GDM1 (cell line): ENCODE measurements around the gene FBH1.
"Not testable (repeated sequence)": the region's sequence is repeated elsewhere in the genome, so short reads cannot be mapped to it uniquely, and the experiment has no call there.

Source experiments
- DNase-seq: peaks from one replicate; lab custom pipeline; 2025; lab: John Stamatoyannopoulos, UW

The FBH1 gene

GRCh38 chr10:5876181-5876768 is 13.8 kb upstream of the FBH1 start:
- DNase-seq: no peak

- not testable (repeated sequence) for DNase-seq
Measured at GRCh38 chr10:5877041-5877440, 13.0 kb upstream of the FBH1 start.

DNA sequence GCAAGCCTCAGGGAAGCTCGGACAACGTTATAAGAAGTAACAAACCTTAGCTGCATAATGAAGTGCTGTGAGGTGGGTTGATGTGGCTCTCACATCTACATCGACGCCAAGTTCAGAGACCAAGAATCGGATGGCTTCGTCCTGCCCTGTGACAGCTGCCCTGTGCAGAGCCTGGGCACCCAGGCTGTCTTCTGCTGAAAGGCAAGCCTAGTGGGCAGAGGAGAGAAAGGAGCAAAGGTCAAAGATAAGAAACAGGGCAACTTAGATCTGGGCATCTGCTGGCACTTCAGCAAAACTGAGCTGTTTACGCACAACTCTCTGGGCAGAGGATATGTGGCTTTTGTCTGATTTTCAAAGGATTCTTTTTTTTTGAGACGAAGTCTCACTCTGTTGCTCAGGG is 7.1 kb upstream of the FBH1 start:
- DNase-seq: no peak

- no peak for DNase-seq
Measured at GRCh38 chr10:5885619-5886018, 4.4 kb upstream of the FBH1 start.

DNA sequence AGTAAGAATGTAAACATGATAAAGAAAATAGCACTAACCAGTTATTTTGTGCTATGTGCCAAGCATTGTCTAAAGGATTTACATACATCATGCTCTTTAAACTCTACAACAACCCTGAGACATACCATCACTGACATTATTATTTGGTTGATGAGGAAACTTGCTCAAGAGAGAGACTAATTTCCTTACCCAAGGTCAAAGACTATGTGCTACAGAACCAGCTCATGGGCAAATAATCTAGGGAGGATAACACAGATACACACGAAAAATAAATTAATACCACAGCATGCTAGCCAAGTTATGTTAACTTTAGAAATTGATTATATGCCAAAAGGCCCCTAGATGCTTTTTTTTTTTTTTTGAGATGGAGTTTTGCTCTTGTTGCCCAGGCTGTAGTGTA is 3.0 kb upstream of the FBH1 start:
- no peak for DNase-seq

GRCh38 chr10:5887641-5888040 is 2.4 kb upstream of the FBH1 start:
- no peak for DNase-seq

DNA sequence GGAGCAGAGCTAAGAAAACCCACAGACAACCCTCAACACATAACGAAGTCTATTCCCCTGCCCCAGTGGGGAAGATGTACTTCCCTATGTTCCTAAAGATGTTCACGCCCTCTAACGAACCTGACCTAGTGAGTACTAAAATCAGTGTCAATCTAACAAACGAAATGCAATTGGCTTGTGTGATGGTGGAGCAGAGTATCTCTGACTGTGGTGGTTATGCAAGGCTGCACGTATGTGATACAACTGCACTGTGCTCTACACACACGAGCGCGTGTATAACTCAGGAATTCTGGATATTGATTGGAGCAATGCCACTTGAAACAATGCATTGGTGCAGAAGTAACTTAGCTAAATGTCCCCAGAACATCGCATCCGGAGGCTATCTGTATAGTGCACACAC is 1.7 kb upstream of the FBH1 start:
- DNase-seq: no peak

- DNase-seq: no peak
Measured at GRCh38 chr10:5888843-5889623, 1.0 kb upstream of the FBH1 start.

GRCh38 chr10:5890452-5890915 is 441 bp downstream of the FBH1 start:
- DNase-seq: no peak

DNA sequence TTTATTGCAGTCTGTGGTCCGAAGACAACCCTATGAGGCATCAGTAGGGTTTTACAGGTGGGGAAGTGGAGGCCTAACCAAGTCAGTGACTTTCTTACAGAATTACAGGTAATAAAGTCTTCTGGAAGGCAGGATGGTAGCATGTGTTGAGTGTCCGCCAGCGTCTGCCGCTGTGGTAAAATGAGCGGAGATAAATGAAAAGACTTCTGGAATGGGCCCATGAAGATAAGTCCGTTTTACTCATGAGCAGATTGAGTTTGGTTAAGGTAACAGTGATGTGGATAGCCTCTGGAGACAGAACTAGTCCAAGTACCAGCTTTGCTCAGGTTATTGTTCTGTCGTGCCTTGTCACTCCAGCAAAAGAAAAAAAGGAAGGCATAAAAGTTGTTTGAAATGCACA is 966 bp downstream of the FBH1 start:
- DNase-seq: no peak

DNA sequence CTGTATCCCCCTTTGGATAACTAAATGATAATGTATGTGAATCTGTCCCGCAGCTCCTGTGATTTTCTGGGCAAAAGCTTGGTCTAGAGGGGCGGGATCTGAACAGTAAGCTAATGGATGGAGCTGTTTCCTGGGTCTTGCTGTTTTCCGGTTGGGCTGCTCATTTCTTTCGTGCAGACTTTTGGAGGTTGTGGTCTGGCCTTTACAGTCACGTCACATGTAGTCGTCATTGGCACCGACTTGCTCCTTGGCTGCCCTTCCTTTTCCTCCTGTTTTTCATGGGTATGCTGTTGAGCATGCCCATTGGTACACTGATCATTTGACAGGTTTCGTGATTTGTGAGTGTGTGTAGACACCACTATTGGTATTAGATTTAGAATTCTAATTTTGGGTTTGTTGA is 2.0 kb downstream of the FBH1 start:
- no peak for DNase-seq

- no peak for DNase-seq
Measured at GRCh38 chr10:5893321-5893720, 3.3 kb downstream of the FBH1 start.

DNA sequence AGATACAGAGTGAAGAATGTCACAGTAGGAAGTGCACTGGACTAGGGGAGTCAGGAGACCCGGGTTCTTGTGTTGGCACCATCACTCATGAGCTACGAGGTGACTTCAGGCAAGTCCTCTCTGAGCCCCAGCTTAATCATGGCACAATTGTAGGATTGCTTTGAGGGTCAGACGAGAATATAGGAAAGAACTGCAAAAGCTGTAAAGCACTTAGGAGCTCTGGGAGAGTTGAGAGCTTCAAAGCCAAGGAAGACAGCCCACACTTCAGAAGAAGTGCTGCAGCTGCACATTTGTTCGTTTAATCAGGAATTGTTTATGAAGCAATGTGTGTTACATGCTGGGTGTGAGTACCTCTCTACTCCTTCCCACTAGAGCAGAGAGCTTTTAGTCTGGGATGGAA is 4.4 kb downstream of the FBH1 start:
- no peak for DNase-seq

DNA sequence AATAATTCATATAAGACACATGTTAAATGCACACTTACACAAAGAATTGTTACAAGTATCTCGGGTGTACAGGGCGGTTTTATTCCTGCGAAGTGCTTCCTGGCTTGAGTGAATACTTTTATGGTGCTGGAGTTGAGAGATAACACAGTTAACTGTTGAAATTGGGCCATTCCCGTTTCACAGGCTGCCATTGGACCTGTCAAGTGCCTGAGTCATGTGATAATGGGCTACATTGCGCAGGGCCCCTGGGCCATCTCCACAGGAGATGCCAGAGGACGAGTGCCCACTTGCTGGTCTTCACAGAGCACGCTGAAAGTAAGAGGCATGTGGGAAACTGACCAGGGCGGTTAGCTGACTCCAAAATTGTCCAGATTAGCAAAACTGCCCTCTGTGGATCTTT is 4.8 kb downstream of the FBH1 start:
- DNase-seq: no peak

- DNase-seq: no peak
Measured at GRCh38 chr10:5895365-5895764, 5.3 kb downstream of the FBH1 start.

GRCh38 chr10:5895804-5896203 is 5.8 kb downstream of the FBH1 start:
- DNase-seq: no peak

DNA sequence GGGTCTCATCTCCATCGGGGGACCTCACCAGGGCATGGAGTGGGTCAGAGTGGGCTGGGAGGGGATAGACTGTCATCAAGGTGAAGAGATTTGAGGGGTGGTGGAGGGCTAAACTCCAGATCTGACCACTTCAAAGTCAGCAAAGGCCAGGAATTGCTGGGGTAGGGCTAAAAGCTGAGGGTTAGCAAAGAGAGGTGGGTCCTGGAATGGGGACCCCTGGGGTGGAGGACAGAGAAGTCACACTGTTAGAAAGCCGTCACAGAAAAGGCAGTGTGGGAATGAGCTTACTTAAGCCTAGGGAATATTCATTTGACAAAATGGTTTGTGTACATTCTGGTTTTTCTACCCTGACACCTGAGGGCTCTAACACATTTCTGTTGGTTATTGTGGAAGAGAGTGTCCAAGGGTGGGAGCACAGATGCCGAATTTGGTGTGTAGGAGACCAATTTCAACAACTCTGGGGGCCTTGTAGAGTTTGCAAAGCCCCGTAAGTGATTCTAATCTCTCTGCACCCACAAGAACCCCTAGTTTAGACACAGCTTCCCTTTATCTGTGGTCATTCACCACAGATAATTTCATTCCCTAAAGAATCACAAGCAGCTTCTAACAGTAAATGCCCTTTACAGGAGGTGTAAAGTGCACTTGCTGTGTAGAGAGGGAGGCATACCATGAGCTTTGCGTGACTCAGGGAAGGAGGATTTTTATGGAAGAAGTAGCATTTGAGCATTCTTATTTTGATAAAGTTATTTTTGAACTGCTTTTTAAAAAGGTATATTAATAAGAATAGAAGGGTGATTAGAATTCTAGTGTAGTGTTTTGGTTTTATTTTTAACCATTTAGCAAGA is 6.4 kb downstream of the FBH1 start:
- DNase-seq: no peak

GRCh38 chr10:5897053-5897340 is 7.0 kb downstream of the FBH1 start:
- DNase-seq: no peak

- no peak for DNase-seq
Measured at GRCh38 chr10:5897504-5897903, 7.5 kb downstream of the FBH1 start.

GRCh38 chr10:5898163-5898562 is 8.1 kb downstream of the FBH1 start:
- DNase-seq: no peak

DNA sequence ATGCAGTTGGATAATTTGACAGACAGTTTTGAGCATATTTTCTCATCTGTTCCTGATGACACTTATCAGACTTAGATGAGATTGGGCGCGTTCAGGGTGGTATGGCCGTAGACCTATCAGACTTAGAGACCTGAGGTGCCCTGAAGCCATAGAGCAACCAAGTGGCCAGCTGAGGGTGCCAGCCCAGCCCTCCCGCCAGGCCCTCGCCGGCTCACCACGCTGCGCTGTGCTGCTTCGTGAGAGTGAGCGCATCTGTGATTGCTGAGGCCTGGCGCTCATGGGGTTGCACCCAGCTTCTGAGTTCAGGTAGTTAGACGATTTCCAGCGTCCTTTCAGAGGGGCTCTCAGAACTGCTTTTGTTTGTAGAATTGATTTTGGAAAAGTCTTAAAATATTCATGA is 10.2 kb downstream of the FBH1 start:
- no peak for DNase-seq

DNA sequence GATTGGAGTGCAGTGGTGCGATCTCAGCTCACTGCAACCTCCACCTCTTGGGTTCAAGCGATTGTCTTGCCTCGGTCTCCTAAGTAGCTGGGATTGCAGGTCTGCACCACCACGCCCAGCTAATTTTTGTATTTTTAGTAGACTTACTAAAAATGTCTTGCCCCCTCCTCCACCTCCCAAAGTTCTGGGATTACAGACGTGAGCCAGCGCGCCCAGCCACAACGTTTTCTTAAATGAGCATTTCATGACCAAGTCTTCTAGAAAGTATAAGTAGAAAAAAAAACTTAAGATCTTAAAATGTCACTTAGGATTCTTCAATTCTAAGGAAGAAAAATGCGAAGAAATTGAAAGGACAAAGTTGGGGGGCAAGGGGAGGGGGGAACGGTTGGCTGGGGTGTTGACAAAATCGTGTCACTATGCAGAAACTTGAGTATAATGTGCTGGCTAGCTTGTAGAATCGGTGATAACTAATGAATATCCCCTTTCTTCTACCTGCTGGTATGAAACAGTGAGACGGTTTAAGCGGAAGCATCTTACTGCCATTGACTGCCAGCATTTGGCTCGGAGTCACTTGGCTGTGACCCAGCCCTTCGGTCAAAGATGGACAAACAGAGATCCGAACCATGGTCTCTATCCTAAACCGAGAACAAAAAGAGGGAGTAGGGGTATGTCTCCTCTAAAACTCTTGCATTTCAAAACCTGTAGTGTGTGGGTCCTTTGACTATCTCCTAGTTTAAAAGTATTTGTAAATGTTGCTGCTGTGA is 12.7 kb downstream of the FBH1 start:
- no peak for DNase-seq
